ENCODE data around the gene YOD1.

DNA sequence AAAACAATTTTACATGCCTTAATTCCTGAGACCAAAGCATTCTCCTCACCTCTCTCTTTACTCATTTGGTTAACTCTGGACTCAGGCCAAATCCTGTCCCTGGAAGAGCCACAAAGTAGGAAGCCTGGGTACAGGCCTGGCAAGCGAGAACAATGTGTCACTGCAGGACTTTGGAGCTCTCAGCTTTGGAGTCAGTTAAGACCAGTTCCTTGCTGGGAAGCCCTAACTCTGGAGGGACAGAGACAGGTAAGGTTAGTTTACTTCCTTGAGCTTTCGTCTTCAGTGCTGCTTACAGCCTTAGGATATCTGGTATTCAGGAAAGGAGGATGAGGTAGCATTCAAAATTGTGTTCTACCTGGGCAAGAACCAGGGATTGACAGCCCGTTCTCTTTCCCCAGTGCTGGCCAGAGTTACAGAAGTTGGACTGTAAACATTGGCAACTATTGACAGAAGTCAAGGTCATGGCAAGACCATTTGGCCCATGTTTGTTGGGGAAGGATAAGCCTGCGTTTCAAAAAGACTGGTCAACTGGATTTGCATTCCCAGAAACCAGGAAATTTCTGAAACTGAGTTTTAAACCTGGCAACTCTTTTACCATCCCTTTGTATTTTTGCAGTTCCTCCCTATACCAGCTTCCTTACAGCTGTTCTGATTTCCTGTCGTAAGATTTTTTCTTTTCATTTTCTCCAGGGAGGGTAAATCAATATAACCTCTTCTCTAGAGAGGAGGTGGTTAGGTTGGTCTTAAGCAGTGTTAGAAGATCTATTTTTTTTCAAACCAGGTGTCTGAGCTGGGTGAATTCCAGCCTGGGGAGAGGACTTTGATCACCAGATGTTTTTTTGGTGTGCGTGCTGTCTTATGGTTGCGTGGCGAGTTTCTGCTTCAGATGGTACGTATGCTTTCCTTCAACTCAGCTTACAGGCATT is 38.0 kb upstream of the YOD1 start, which contains the start of gene C4BPB:
- TF ChIP-seq GATA2 (IDR thresholded peaks at IDR 0.05; ENCODE audit: low read depth, low read length): no peak
- TF ChIP-seq GATA3 (IDR thresholded peaks at IDR 0.05; ENCODE audit: low read depth, low read length): no peak

All from SH-SY5Y (cell line).